Measurements from ENCODE around the gene POT1.

The POT1 gene

DNA sequence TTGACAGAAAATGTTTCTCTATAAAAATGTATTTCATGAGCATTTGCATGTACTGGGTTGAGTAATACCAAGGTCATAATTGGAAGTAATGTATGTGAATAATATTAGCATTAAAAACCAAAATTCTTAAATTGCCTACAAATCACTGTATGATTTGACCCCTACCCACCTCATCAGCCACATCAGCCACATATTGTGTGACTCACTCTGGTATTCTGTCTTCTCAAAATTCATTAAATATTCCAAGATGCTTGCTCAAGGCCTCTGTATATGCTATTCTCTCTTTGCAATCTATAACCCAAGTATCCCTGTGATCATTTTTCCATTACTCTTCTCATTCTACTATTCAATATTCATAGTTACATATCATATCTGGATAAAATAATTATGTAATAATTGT, 21.4 kb downstream of the POT1 start:
- DNase-seq: no peak

DNA sequence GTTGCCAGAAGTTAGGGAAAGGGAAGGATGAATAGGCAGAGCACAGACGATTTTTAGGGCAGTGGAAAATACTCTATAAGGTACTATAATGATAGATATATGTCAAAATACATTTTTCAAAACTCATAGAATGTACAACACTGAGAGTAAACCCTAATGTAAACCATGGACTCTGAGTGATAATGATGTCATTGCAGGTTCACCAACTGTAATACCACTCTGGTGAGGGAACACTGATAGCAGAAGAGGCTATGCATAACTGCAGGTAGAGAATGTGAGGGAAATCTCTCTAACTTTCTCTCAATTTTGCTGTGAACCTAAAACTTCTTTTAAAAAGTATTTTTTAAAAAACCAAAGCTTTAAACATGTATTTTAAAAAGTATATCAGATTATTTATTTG, 22.1 kb downstream of the POT1 start:
- DNase-seq: no peak

DNA sequence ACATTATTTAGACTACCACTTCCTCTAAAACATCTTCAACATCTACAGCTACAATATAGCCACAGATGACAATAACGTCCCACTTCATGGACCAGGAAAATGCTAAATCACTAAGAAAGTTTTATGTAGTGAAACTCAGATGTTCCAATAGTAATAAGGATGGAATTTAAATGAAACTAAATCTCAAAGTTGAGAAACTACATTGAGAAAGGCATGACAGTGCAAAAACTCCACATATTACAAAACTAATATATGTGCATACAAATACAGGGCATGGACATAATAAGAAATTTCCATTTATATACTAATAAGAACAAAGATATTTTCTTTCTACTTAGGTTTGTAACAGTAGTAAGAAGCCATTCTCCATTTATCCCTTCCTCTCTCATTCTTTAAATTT, 31.1 kb downstream of the POT1 start:
- DNase-seq: no peak

DNA sequence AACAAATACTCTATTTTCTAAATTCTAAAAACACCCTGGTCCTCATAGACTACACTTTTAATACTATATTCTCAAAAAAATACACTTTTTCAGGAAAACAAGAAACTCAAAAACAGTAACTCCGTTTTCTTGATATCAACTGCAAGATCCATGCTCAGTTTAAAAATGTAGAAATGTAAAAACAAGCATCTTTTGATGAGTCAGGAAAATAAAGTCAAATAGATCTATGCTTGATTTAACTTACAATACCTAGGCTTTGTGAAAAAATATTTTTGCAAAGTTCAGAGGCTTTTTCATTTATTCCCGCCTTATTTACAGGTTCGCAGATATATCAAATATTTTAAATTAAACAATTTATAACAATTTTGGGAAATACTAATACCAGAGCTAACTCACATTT, 33.6 kb downstream of the POT1 start:
- no peak for DNase-seq

DNA sequence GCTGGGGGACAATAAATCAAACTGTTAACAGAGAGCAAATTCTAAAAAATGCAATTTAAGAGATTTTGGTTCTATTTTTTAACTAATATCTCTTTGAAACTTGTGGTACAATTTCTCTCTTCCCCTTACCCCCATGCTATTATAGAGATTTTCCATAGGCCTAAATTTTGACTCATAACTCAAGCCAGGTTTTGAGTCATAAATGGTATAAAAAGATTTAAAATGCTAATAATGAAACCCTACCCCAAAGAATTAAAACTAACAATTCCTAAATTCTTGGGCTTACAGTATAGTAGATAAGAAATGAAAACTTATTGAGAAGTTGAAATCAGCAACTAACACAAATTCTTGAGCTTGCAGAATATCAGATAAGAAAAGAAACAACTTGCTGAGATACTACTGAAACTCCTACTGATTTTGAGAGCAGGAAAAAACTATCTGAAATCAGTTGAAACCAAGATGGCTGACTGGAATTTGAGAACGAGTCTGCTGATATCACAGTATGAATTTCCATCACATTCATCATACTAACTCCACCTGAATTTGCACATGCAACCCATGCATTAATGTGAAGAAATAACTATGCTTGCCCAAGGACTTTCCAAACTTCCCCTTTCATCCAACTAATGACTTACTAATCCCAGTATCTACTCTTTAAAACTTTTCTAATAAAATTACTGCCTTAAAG, 36.3 kb downstream of the POT1 start:
- DNase-seq: no peak

DNA sequence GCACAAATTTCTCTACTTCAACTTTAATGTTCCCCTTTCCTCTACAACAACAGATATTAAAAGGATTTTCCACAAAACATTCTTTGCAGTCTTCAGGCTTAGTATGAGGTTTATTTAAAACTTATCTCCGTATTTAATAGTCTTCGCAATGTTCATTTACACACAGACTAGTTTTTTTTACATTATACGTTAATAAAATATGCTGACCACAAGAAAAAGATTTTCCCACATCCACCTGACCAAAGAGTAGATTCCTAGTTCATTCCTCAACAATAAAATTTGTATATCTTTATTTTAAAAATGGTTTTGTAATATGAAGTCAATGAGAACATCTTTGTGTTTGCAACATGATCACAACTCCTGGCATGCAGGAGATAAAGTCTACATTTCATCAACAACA, 42.4 kb downstream of the POT1 start:
- no peak for DNase-seq

DNA sequence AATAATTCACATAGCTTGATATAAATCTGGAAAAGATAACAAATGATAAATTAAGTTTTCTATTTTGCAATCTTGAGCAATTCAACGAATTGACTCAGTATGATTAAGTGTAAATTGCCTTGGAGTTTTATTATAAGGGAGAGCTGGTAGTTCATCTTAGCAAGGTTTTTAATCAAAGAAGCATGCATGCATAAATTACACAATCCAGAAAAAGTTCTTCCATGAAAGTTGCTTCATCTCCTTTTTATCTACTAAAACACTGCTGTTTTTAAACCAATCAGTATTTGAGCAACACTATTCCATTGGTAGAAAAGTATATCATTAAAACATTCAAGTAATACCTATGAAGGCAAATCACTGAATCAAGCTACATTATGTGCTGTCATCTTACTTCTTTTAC, 47.6 kb downstream of the POT1 start:
- no peak for DNase-seq

DNA sequence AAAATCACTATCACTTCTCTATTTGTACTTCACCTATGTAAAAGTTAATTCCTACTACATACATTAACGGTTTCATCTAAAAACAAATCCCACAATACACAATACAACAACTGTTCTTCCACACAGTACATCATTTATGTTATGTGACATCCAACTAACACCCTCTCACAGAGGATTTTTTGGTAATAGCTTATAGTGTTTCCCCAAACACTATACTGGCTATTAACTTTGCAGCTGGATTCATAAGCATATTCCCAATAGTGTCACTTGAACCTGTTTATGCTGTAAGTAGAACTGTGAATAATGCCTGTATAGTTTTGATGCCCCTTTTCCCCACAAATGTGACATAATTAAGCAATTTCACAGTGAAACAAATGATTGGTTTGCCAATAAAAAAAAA, 49.9 kb downstream of the POT1 start:
- no peak for DNase-seq

DNA sequence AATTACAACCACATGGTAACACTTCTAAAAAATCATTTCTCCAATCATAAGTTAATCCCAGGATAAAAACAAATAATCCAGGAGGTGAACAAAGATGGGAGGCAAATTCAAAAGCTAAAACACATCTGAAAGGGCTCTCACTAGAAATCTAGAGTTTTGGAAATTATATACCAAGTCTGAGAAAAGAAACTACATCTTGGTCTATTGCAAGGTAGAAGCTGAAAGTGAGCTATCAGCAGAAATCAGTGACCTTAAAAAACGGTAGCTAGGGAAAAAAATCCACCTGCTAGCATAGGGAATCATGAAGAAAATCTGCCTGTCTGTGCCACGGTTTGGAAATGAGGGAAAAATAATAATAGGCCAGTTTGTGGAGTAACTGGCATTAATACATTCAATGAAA, 50.5 kb downstream of the POT1 start:
- DNase-seq: no peak

DNA sequence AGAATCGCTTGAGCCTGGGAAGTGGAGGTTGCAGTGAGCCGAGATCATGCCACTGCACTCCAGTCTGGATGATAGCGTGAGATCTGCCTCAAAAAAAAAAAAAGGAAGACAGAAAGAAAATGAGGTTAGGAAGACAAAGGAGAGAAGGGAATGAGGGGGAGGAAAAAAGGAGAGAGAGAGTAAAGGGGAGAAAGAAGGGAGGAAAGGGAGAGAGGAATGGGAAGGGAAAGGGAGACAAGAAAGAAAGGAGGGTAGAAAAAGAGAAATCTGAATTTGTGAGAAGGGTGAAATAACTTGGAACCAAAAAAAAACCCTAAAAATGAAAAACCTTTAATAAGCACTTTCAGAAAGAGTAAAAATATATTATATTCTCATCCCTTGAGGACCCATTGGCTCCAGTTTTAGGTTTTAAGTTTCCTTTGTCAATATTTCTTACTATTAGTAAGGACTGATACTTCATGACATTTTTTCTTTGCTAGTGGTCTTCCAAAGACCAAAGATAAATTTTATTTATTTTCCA, 54.9 kb downstream of the POT1 start:
- DNase-seq: no peak

DNA sequence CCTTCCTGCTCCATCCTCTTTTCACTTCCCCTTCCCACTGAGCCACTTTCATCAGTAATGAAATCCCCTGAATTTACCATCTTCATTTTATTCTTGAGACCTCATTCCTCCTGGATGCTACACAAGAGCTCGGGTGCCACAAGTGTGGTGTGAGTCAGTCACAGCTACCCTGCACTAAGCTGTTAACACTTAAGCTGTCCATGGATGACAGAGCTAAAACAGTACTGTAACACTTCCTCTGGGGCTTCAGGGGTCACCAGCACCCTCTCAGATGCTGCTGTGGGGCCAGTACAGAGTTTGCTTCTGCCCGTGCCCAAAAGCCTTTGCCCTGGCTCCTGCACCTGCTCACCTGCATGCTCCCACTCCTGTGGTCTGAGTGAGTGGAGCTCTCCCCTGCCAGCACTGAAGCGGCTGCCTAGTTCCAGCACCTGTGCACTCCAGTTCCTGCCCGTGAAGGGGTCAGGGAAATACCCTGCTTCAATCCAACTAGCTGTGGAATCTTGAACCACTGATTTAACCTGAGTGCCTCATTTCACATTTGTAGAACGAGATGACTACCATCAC, 71.9 kb downstream of the POT1 start:
- DNase-seq: no peak

DNA sequence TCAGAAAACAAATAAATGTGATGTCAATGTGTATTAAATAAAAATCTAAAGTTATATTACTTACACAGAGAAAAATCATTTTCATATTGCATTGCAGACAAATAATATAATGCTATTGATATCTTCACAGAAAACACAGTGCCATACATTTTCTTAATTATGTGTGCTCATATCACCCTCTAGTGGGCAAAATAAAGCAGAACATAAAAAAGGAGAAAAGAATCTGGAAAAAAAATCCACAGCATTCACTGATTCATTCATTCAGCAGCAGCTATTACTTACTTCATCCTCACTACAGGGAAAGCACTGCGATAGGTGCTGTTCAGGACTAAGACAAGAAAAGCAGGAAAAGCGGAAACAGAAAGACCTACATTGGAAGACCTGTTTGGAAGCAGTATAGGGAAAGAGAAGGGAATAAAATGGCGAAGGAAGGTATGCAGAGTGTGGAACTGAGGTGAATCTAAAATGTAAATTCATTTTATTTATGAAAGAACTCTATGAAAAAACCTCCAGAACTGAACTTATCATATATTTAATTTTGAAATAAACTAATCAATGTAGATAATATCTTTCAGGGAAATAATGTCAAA, 73.2 kb downstream of the POT1 start:
- peak; percentile 29 for DNase-seq

DNA sequence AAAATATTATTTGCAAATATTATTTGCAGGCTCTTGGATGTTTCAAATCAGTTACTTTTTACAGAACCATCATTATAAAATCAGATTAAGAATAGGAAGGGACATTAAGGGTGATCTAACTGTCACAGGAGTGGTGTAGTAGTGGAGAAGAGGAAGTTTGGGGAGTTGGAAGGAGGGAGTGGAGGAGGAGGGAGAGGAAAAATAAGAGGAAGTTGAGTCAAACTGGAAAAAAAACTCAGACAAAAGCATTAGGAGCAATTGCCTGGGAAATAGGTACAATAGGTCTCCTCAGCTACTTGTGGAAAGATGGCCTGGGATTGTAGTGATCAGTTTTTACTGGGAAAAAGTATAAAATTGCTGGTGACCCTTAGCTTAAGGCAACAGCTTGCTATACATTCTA, 86.3 kb downstream of the POT1 start:
- no peak for DNase-seq

DNA sequence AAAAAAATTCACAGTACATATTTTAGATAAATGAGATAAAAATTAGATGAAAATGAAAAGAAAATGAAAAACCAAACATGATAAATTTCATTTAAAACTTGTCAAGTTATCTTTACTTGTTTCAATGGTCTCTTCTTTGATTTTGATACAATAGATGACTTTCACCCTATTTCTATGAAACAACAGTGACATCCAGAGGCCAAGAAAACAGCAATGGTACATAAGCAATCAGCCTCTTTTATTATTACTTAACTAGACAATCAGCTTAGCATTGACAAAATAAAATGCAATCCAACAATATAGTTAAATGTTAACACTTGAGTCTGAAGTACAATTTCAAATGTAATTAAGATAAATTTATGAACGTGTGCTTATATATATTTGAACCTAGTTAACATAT, 89.2 kb downstream of the POT1 start:
- DNase-seq: no peak

DNA sequence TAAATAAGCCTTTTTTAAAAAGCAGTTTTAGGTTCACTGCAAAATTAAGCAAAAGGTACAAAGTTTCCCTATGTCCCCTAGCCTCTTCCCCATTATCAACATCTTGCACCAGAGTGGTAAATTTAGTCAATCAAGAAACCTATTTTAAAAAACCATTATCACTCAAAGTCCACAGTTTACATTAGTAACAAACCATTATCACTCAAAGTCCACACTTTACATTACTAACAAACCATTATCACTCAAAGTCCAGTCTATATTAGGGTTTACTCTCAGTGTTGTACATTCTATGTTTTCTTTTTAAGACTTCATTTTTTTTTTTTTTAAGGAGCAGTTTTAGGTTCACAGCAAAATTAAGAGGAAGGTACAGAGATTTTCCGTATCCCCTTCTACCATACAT, 89.9 kb downstream of the POT1 start:
- DNase-seq: no peak

DNA sequence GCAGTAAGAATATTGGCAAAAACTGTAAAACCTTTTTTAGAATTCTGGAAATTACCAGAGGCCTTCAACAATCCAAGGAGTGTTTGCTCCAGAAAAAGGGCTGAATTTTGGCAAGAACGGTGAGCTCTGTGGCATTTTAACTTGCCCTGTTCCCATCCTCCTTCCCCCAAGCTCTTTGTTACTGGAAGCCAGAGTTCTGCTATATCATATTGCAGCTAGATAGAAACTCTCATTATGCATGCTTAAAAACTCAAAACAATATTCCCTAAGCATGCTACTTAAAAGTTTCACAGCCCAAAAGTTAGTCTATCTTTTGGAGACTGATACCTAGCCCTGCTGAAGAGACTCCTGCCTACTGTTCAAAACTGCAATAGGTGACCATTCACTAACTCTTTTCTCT, 93.5 kb downstream of the POT1 start:
- no peak for DNase-seq

DNA sequence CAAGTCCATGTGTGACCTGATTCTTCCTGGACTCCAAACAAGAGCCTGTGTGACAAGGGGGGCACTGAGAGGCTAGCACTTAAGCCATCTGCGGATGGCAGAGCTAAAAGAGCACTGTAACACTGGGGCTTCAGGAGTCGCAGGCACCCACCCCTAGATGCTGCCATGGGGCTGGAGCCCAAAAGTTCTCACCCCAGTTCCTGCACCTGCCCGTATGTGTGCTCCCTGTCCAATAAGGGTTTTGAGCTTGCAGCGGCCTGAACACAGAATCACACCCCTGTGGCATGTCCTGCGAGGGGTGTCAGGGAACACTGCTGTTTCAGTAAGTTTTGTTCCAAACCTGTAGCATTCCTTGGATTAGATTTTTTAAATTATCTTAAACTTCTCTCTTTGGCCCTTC, 110.8 kb downstream of the POT1 start:
- no peak for DNase-seq

DNA sequence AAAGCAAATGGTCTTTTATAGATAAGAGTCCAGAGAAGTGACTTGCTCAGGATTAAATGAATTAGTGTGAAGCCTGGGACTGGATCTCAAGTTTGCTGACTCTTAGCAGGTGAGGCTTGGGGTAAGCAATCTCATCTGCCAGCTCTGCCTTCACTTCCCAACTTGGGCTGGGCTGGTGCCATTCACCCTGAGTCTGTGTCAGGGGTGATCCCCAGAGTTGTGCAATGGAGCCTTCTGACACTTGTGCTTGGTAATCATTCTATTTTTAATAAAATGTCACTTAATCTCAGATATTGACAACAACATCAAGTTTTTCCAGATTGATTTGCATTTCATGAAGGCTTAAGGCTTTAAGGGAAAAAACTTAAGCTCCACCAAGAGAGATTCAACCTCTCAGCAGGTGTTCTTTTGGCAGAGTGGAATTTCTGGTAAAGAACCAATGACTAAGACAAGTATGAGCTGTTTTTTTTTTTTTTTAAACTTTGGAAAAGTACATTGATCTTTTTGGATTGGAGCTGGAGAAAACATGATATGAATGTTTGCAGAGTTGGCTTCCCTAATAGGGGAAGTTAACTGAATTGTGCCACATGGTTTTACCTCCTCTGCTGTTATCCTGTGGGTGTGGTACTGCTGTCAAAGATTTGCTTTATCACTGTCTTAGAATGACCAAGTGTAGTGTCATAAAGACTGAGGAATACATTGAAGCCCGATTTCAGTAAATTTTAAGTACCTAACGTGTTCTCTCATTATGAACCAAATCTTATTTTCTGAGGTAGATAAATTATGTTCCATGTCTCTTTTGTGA, 115.4 kb downstream of the POT1 start:
- no peak for DNase-seq

DNA sequence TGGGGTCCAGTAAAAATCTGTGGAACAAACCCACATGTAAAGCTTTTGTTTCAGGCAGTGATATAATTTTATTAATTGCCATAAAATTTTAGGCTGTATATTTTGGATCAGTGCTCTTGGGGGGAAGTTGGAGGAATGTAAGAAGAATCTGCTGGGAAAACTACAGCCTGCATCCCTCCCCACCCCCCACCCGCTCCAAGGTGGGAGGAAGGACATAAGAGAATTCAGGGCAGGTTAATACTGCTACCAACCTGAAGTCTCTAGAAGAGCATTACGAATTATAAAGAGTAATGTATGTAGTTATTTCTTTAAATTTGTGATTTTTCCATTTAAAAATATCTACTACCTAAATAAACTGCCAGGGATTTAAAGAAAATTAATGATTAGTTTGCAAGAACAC, 116.9 kb downstream of the POT1 start:
- DNase-seq: no peak

DNA sequence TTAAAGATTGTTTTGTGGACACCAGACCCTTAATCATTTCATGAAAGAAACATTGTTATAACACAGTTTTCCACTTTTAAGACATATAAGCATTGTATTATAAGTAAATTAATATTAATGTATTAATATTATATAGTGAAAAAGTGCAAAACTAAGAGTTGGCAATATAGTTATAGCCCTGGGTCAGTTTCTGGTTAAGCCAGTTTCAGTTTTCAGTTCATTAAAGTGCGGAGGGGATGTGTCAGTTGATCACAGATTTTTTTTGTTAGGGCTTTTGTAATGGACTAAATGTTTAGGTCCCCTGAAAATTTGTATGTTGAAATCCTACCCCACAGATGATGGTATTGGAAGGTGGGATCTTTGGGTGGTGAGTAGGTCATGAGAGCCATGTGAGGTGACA, 118.3 kb downstream of the POT1 start:
- DNase-seq: no peak

DNA sequence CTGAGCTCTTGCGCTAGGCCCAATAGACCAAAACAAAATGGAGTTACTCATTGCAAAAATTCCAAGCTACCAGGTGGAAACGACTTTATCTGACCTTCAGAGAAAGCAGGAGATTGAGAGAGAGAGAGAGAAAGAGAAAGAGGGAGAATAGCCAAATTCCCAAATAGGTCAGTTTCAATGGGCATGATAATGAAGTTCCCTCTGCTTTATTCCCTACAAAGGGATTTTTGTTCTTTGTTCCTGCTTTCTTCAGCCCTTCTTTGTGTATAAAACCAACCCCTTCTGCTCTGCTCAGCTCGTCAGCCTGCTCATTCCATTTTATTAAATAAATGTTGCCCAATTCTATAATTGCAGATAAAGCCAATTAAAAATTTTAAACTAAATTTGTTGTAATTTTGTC, 119.0 kb downstream of the POT1 start:
- no peak for DNase-seq

DNA sequence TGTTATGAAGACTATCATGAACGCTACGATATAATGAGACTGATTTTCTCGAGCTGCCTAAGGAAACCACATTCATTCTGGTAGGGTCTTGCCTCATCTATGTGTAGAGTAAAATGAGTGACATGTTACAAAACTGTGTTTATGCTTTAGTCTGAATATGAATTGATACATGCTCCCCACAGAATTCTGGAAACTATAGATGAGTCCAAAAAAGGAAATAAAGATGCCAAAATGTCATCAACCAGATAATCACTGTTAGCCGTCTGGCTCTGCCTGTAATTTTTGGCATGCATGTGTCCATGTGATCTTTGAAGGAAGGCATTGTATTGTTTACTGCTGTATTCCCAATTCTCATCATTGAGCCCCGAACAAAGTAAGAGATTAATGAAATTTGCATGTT, 121.4 kb downstream of the POT1 start:
- DNase-seq: no peak

DNA sequence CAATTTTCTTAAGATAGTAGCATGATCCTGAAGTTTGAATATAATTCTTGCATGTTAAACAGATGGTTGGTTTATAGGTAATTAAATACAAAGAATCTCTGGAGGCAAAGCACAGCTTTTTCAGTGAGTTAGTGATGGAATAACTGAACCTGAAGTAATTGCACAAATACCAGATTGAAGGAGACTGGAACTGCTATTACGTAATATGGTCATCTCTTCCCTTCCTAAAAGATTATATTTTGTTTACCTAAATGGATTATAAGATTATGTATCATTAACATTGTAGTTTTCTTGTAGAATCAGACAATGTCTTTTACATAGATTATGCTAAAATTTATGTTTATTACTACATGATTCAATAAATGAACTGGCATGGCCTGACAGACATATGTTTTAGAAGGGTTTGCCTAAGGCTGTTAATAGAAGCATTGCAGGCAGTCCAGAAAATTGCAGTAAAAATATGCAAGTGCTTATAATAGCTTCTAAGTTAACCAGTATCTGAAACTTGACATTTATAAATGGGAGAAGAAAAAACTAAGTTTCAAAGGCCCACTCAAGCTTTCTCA, 128.2 kb downstream of the POT1 start:
- DNase-seq: no peak

DNA sequence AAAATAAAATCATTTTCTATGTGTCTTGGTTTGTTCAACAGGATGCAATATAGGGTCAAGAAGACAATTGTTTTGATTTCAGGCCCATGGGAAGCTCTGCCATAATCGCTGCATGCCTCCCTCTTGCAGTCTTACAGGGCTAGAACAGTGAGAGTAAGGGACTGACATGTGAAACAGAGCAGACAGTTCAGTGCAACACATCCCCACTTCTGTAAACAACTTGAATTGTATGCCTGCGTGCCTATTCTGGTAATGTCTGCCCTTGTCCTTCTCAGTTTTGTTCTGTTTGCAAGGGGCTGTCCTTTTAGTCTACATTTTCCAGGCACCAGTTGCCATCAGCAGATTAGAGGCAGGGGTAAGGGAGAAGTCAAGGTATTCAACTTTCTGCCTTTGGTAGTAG, 129.2 kb downstream of the POT1 start:
- no peak for DNase-seq
